HepG2 (cell line): ENCODE measurements around the gene HDGFL2. TPM values are rescaled to one million over a fixed set of nuclear protein-coding genes. Genes with fewer than 3 reads are reported as not detected.

ENCODE experiments used
- ATF5 ChIP-seq: sonication (generic); formaldehyde crosslinking; IDR thresholded peaks from 2 replicates; pipeline ENCODE4 v1.4.0; 2020; ENCODE audit warnings: mild to moderate bottlenecking, low read depth, missing genetic modification reagents
- DZIP1 ChIP-seq: sonication (generic); formaldehyde crosslinking; IDR thresholded peaks from 2 replicates; pipeline ENCODE4 v1.5.0; 2020; ENCODE audit warnings: mild to moderate bottlenecking, missing genetic modification reagents
- ELF1 ChIP-seq: sonication (generic); formaldehyde crosslinking; IDR thresholded peaks from 2 replicates; pipeline ENCODE4 v1.4.0; 2020; ENCODE audit warnings: missing genetic modification reagents
- KLF12 ChIP-seq: sonication (generic); formaldehyde crosslinking; IDR thresholded peaks from 2 replicates; pipeline ENCODE4 v1.4.0; 2020; ENCODE audit warnings: missing genetic modification reagents, borderline replicate concordance
- MTERF4 ChIP-seq: sonication (generic); formaldehyde crosslinking; IDR thresholded peaks from 2 replicates; pipeline ENCODE4 v1.8.0; 2023; ENCODE audit warnings: mild to moderate bottlenecking, missing genetic modification reagents
- NFYB ChIP-seq: sonication (generic); formaldehyde crosslinking; IDR thresholded peaks from 2 replicates; pipeline ENCODE4 v1.4.0; 2020; ENCODE audit warnings: missing genetic modification reagents
- POLR2G ChIP-seq: fragments of 200-400 bp; formaldehyde crosslinking; IDR thresholded peaks from 2 replicates; pipeline ENCODE4 v1.6.1; 2018; ENCODE audit warnings: mild to moderate bottlenecking, low read depth, low read length, moderate library complexity
- SKI ChIP-seq: fragments of 450-650 bp; IDR thresholded peaks from one replicate; pipeline ENCODE4 v1.6.1; 2018; ENCODE audit warnings: mild to moderate bottlenecking; ENCODE audit not compliant: partially characterized antibody
- THAP8 ChIP-seq: sonication (generic); formaldehyde crosslinking; IDR thresholded peaks from 2 replicates; pipeline ENCODE4 v1.5.1; 2020; ENCODE audit warnings: missing genetic modification reagents, mild to moderate bottlenecking, borderline replicate concordance
- USF2 ChIP-seq, 2 experiments: sonication (generic) in 1 of 2; formaldehyde crosslinking in 1 of 2; IDR thresholded peaks; 2 replicates each; pipeline versions ENCODE4 v1.5.1 to v1.6.1; 2011 to 2020; ENCODE audit warnings: borderline replicate concordance in 1 of 2, low read depth in 1 of 2, low read length in 1 of 2, mild to moderate bottlenecking in 1 of 2, missing genetic modification reagents in 1 of 2, moderate library complexity in 1 of 2
- XBP1 ChIP-seq: sonication (generic); formaldehyde crosslinking; IDR thresholded peaks from 2 replicates; pipeline ENCODE4 v1.5.0; 2020; ENCODE audit warnings: missing genetic modification reagents
- ZBTB2 ChIP-seq: sonication (generic); formaldehyde crosslinking; IDR thresholded peaks from 2 replicates; pipeline ENCODE4 v1.8.0; 2022; ENCODE audit warnings: low read depth, missing genetic modification reagents
- ZNF296 ChIP-seq: sonication (generic); formaldehyde crosslinking; conservative IDR thresholded peaks from 2 replicates; pipeline ENCODE4 v1.5.0; 2020; ENCODE audit warnings: mild to moderate bottlenecking, missing genetic modification reagents
- ZNF512B ChIP-seq: sonication (generic); formaldehyde crosslinking; IDR thresholded peaks from 2 replicates; pipeline ENCODE4 v1.5.1; 2020; ENCODE audit warnings: missing genetic modification reagents, mild to moderate bottlenecking, borderline replicate concordance
- ZSCAN29 ChIP-seq: sonication (generic); formaldehyde crosslinking; conservative IDR thresholded peaks from 2 replicates; pipeline ENCODE4 v1.4.0; 2020; ENCODE audit warnings: mild to moderate bottlenecking, missing genetic modification reagents
- polyA plus RNA-seq, 8 experiments: library from polyadenylated mRNA; depleted of rRNA in 3 of 8; stranded (reverse) in 7 of 8; unstranded in 1 of 8; fragments of >200 nt; fragmentation: Illumina TruSeq in 4 of 8; extraction: Trizol in 4 of 8; gene quantifications; 2 replicates each; pipeline versions ENCODE4 v1.2.1 to v1.2.3, GENCODE V29; 2011 to 2016; ENCODE audit warnings: low read depth in 4 of 8, missing spikeins in 1 of 8, mixed read lengths in 1 of 8; ENCODE audit not compliant: insufficient read depth in 1 of 8
- total RNA-seq, 5 experiments: library from RNA; depleted of rRNA; stranded (reverse); fragments of >200 nt; fragmentation: Illumina TruSeq; extraction: Trizol; gene quantifications; 2 replicates each; pipeline ENCODE4 v1.2.3, GENCODE V29; 2016; ENCODE audit warnings: low read depth in 1 of 5

HDGFL2 gene
- total and polyA plus RNA-seq, 2 of the 13 experiments (the other 11 are each of a cell fraction or from before 2014, with no cell fraction given): 20.0 to 51.1 TPM

GRCh38 chr19:4456843-4457653, 15.0 kb upstream of the HDGFL2 start (continued):
- no peak for TF ChIP-seq ZNF512B (CRISPR knock-in tag)
- TF ChIP-seq USF2 (IDR thresholded peaks at IDR 0.05; ENCODE audit: low read depth, low read length): no peak
- TF ChIP-seq USF2 (CRISPR knock-in tag; IDR thresholded peaks at IDR 0.05; ENCODE audit: borderline replicate concordance): no peak
- TF ChIP-seq XBP1 (CRISPR knock-in tag): no peak
- no peak for TF ChIP-seq SKI
- TF ChIP-seq DZIP1 (CRISPR knock-in tag): no peak
- no peak for TF ChIP-seq ZSCAN29
- TF ChIP-seq KLF12 (CRISPR knock-in tag): no peak
- TF ChIP-seq MTERF4 (CRISPR knock-in tag): no peak
- TF ChIP-seq POLR2G: 0 out of 2 replicates have a peak, but pooled peaks have one; percentile 28
- no peak for TF ChIP-seq ZBTB2 (CRISPR knock-in tag)
- TF ChIP-seq ZNF296 (CRISPR knock-in tag): 0 out of 2 replicates have a peak, but pooled peaks have one; percentile 20
- no peak for TF ChIP-seq ATF5
- no peak for TF ChIP-seq NFYB (CRISPR knock-in tag)
- TF ChIP-seq ELF1: no peak
- no peak for TF ChIP-seq THAP8 (CRISPR knock-in tag)
